GM04504 (cell line): ENCODE results near the gene IFNA1.
"Not testable (repeated sequence)": the region's sequence is repeated elsewhere in the genome, so short reads cannot be mapped to it uniquely, and the experiment has no call there.

ENCODE experiments used
- DNase-seq: peaks from one replicate; pipeline ENCODE4 v3.0.0-alpha.2; 2012; ENCODE audit warnings: low read depth

IFNA1 gene

GRCh38 chr9:21440139-21440538 lies at the start of gene IFNA1:
TSS of gene IFNA1 (plus strand) at chr9:21440439. CDS start at chr9:21440508, 69 bp downstream.
- no peak for DNase-seq

GRCh38 chr9:21392270-21392669 lies 48.0 kb upstream of the IFNA1 start:
- no peak for DNase-seq

DNA sequence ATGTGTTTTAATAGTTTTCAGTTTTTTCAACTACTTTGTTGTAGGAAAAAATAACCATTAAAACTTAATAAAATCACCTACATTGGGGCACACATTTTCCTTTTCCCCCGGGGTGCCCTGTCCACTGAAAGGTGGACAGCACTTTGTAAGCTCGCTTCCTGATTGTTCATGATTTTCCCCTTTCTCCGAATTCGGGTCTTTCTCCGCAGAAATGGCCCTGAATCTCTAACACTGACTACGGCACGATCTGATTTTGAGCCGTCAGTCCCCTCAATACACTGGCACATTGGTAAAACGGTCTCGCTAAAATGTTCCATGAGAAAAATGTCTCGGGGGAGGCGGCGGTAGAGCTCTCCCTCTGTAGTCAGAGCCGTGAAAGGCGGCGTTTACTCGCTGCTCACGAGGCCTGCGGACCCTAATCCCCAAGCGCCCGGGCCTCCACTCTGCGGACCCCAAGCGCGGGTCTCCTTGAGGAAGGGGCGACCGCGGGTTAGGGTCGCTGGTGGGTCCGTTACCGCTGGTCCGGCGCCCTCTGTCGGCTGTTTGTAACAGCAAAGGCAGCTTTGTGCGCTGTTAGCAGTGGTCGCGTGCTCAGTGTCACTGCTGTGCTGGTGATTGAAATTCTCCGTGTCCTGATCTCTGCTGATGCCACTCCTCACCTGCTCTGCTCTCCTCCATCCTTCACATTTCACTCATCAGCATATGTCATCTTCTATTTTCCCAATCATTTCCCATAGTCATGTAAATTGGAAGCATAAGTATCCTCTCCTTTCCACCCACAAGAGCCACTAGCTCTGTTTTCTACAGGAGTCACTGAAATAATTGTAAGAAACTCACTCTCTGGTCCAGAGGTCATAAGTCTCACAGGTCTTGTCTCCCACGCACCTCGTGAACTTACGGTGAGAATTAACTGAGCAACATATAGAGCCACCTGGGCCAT lies 44.2 kb upstream of the IFNA1 start:
- DNase-seq: no peak

DNA sequence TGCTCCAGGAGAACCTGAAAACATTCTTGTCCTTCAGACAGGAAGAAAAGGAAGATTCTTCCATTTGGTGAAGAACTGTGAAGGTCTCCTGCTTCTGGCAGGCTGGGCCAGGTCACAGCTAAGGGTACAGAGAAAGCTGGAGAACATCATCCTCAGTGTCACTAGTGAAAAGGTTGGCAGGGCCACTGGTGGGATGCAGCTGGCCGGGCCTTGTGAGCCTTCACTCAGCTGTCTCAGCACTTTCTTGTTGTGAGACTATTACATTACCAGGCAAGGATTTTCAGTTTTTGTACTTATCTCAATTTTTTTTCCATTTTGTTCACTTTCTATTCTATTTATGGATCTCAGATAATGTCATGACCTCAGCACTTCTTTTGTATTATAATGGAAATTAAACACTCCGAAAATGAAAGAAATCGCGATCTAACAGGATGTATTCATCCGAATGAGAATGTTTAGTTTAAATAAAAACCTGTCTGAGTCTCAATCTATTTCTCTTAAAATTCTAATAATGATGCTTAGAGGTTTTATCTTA lies 41.2 kb upstream of the IFNA1 start:
- DNase-seq: no peak

DNA sequence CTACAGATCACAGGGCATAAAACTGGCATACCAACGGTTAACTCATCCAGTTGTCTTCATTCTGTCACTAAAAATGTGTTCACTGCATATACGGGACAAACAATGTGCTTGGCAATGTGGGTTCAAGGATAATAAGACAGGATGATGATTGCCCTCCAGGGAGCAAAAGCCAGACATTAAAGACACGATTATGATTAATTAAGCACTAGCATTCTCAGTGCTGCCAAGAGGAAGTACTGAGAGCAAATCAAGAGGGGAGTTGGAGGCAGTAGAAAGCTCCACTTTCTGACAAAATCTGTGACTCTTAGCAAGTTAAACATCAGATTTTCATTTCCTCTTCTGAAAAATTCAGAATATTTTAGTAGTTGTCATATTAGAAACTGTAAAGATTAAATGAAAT lies 40.3 kb upstream of the IFNA1 start:
- no peak for DNase-seq

DNA sequence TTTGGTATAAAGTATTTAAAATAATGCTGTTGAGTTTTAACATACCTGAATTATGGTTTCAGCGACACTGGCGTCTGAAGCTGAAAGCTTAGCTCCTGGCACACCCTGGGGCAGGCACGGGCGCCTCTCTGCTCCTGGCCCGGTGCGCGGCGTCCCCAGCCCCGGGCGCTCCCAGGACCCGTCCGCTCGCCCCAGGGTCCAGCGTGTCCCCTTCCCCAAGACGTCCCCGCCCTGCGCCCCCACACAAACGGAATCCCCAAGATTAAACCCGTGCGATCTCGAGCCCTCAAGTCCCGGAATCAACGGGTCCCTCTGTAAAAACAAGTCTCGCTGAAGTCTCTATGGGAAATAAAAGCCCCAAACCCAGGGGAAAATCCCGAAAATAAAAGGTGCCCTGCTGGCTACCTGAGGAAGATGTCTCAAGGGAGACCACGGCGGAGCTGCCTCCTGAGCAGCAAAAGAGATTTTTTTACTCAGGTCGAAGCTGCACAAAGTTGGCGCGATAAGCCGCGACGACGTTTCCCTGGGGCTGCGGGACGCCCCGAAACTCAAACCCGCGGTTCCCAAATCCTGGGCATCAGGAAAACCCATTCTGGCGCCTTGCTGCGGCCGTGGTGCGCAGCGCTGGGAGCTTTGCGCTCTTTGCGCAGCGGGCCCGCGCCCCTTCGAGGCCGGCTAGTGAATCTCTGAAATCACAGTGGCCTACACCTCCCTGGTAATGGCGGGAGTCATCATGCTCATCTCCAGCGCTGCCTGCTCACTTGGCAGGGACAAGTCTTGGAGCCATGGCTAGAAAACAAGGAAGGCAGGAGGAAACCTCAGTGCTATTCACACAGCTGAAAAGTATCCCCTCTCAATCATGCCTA lies 37.6 kb upstream of the IFNA1 start:
- DNase-seq: no peak

DNA sequence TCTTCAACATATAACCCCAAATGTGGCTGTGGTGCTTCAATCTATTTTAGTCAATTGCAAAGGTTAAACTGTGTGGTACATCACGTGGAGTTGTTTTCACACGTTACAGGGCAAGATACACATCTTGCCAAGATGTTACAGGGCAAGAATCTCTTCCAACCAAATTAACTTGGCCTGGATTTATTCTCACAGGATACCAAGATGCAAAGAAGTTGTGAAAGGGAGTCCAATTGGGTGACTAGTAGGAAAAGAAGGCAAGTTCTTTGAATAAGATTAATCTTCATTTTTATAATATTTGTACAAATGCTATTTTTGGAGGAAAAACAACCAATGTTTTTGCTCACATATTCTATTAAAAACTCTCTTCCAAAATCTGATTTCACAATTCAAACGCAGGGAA lies 36.1 kb upstream of the IFNA1 start:
- no peak for DNase-seq

GRCh38 chr9:21408817-21409216 lies 31.4 kb upstream of the IFNA1 start, which contains the start of gene IFNA8:
TSS of gene IFNA8 (plus strand) at chr9:21409117. CDS start at chr9:21409177, 60 bp downstream.
- no peak for DNase-seq

- DNase-seq: no peak
Measured at GRCh38 chr9:21412107-21412506, 28.1 kb upstream of the IFNA1 start.

- no peak for DNase-seq
Measured at GRCh38 chr9:21413151-21413550, 27.1 kb upstream of the IFNA1 start.

DNA sequence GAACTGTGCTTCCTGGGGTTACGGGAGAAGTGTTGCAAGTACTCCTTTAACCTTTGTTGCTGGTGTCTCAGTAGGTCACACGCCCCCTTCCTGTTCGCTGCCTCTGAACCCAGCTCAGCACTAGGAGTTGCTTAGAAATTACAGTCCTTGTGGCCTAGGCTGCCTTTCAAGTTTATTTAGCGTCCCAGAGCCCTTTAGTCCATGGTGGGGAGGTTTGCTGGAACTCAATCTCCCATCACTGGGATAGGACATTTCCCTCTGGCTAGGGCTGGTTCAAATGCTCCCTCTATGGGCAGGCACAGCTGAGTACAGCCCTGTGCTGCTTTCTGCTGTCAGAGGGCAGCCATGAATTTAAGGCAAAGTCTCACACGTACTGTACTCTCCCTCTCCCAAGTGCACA lies 26.6 kb upstream of the IFNA1 start:
- no peak for DNase-seq

GRCh38 chr9:21414220-21414940 lies 25.9 kb upstream of the IFNA1 start:
- DNase-seq: no peak

DNA sequence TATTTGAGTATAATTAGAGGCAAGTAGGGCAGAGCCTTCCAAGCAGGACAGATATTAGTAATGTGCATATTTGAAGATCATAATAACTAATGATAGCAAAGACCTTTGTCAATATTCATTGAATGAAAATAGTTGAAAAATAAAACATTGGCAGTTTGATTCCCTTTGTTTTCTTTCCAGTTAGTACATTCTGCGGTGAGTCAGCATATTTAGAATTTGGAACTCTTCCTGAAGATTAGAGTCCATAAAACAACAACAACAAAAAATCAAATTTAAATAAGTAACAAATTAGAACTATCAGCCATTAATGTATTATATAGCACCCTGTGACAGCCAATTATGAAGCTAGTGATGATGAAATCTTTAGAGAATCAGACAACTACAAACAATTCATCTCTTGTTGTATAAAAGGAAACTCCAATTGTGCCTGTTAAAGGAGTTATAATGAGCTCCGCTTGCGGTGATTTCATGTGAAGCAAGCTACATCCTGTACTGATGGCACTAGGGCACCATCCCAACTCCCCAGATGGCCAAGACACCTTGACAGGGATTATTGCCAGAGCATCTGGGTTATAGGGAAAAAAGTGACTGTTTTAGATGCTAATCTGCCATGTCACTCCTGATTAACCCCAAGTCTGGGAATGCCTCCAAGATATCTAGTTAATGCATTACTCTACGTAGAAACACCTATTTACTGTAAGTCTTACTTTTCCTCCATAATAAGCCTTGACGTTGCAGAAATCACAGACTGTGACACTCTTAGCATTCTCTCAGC lies 24.6 kb upstream of the IFNA1 start:
- DNase-seq: no peak

DNA sequence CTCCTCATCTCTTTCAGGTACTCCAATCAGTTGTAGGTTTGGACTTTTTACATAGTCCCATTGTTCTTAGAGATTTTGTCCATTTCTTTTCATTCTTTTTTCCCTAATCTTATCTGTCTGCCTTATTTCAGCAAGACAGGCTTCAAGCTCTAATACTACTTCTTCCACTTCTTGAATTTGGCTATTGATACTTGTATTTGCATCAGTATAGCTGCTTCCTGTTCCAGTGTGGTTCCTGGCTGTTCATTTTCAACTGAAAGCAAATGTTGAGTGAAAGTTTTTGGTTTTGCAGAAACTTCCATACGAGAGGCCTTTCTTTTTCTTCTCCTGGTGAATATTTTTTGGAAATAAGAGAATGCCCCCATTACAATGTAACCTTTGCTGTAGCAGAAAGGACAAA lies 12.0 kb upstream of the IFNA1 start:
- DNase-seq: no peak

- no peak for DNase-seq
Measured at GRCh38 chr9:21429191-21429590, 11.0 kb upstream of the IFNA1 start.

GRCh38 chr9:21432672-21433425 lies 7.4 kb upstream of the IFNA1 start:
- DNase-seq: no peak

DNA sequence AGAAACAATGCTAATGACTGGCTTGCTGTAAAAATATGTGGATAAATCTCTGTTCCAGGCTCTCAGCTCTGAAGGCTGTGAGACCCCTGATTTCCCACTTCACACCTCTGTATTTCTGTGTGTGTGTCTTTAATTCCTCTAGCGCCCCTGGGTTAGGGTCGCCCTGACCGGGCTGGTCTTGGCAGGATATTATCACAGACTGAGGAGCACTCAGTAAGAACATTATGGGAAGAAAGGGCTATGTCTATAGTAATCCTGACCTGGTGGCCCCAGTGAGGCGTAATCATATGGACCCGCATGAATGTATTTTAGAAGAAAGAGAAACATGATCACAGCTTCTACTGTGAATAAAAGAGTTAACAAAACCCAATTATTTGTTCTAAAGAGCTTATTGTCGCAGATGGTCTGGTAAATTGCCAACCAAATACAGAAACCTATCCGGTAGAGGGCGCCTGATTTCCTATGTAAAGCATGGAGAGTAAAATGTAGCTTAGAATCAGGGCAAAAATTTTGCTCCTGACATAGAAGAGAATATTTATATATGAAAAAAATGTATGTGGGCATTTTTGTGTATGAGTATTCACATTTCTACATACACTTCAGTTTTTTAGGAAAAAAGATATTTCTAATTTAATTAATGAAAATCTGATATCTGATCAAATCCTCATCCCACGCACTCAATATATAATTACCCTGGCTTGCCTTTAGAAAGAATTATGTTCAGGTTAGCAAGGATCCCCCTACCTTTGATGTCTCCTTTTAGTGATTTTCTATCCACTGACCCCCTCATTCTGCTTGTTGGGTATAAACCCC lies 5.8 kb upstream of the IFNA1 start:
- peak; percentile 41 for DNase-seq

GRCh38 chr9:21435015-21435383 lies 5.2 kb upstream of the IFNA1 start:
- DNase-seq: not testable (repeated sequence)

GRCh38 chr9:21443849-21444625 lies 3.8 kb downstream of the IFNA1 start:
- no peak for DNase-seq
